AG08395 (cell line): ENCODE data around the gene FUCA2.

Source experiments
- DNase-seq: peaks from one replicate; pipeline ENCODE4 v3.0.0; 2012; ENCODE audit warnings: mixed read lengths, low spot score

The FUCA2 gene

GRCh38 chr6:143510991-143511891 is at the start of gene FUCA2:
Gene FUCA2, minus strand, starts transcription at chr6:143511720. Its CDS starts 86 bp downstream, at chr6:143511634.
- peak; percentile 88 for DNase-seq

GRCh38 chr6:143561105-143561704 is 49.7 kb upstream of the FUCA2 start:
- no peak for DNase-seq

DNA sequence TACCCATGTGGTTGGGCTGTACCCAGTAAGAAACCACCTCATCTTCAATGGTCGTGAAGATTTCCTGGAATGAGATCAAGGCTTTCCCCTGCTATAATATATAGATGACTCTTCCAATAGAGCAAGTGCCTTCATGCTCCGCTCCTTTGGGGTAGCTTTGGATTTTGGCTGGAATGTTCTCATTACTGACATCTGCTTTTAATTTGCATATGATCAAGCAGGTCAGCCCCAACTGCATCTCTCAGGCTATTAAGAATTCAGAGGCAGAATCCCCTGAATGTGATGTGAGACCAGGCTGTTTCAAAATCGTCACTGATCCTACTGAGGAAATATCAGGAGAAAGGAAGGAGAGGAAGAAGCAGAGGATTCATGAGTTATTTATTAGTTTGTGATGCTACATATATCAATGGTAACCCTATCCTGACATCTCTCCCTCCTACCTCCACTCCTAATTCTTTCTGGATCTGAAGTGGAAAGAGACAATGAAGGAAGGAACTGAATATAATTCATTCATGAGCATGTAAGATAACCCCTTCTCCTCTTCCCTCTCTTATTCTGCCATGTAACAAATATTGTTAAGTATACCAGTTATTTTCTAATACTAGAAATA is 47.6 kb upstream of the FUCA2 start:
- DNase-seq, result no peak

- peak; percentile 81 for DNase-seq
Measured at GRCh38 chr6:143556529-143556928, 45.0 kb upstream of the FUCA2 start.

DNA sequence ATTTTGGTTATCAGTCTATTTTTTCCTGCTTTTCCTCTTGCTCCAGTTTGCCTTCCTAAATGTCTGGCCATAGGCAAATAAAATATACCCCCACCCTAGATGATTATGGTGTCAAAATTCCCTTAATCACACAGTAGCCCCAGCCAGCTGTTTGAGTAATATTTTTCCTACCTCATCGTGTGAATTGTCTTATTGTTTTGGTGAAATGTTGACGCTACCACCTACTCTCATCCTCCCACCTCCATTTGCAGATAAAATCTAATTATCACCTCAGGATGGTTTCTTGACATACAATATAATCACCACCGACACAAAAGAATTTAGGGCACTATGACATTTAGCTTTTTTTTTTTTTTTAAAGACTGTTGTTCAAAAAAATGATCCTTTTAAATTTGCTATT is 44.1 kb upstream of the FUCA2 start:
- no peak for DNase-seq

GRCh38 chr6:143555071-143555492 is 43.6 kb upstream of the FUCA2 start:
- DNase-seq, result no peak

- DNase-seq, result no peak
Measured at GRCh38 chr6:143553337-143553736, 41.8 kb upstream of the FUCA2 start.

- no peak for DNase-seq
Measured at GRCh38 chr6:143549949-143550268, 38.4 kb upstream of the FUCA2 start.

- no peak for DNase-seq
Measured at GRCh38 chr6:143549221-143549948, 37.9 kb upstream of the FUCA2 start.

DNA sequence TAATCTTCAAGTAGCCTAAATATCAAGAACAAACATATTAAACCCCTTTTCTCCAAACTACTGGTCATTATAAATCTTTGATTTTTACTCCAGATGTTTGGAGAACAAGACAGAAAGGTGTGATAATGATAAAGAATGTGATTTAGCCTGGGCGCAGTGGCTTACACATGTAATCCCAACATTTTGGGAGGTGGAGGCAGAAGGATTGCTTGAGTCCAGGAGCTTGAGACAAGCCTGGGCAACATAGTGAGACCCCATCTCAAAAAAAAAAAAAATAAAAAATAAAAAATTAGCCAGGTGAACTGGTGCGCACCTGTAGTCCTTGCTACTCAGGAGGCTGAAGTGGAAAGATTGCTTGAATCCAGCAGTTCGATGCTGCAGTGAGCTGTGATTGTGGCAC is 35.1 kb upstream of the FUCA2 start:
- no peak for DNase-seq

- no peak for DNase-seq
Measured at GRCh38 chr6:143545976-143546547, 34.5 kb upstream of the FUCA2 start.

GRCh38 chr6:143545165-143545564 is 33.6 kb upstream of the FUCA2 start:
- DNase-seq, result no peak

GRCh38 chr6:143544011-143544696 is 32.6 kb upstream of the FUCA2 start:
- no peak for DNase-seq

GRCh38 chr6:143543435-143543834 is 31.9 kb upstream of the FUCA2 start:
- DNase-seq, result no peak

DNA sequence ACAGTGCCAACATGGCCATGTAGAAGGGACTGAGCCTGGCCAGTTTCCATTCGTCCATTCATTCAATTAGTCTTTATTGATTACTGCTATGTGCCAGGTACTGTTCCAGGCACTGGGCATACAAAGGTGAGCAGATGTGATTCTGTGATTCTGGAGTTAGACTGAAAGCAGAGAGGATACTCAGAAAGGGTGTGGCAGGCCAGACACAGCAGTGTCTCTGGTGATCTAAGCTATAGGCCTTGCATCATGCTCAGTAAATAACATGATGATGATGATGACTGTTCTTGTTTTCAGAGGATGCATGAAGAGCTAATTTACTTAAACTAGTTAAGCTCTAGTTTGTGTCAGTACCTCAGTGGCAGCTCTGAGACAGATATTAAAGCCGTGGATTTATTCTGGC is 31.4 kb upstream of the FUCA2 start:
- DNase-seq, result no peak

DNA sequence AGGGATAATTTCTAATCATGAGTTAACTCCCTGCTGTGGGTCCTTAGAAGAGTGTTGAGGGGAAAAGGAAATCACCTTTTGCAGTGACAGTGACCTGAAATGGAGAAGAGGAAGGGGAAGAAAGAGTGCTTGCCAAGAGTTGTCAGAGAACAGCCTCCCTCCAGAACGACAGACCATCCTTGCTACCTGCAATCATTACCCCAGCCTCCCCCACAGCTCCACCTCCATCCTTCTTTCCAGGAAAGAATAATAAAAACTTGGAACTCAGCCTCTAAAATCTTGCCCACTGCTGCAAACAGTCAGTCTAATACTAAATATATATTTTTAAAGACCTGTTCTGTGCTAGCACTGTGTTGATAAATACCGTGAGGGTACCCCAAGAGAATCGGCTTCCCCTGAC is 28.7 kb upstream of the FUCA2 start:
- no peak for DNase-seq

GRCh38 chr6:143539734-143540133 is 28.2 kb upstream of the FUCA2 start:
- no peak for DNase-seq

GRCh38 chr6:143539106-143539505 is 27.6 kb upstream of the FUCA2 start:
- DNase-seq, result no peak

DNA sequence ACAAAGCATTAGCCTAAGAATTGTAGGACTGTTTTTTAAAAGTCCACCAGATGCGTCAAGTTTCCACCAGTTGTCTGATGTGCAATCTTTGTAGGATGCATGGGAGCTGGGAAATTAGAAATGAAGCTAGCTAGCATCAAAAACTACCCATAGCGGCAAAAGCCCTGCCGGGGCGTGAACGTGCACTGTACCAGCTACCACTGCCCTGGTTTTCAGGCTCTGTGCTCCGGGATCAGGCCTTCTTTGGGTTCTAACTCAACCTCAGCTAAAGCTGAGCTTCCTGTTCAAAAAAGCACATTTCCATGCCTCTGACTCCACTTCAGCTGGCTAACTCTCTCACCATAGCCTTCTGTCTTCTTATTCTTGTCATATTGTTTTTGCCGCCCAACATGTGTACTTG is 26.9 kb upstream of the FUCA2 start:
- no peak for DNase-seq

GRCh38 chr6:143536866-143537691 is 25.6 kb upstream of the FUCA2 start:
- DNase-seq, result peak; percentile 50

DNA sequence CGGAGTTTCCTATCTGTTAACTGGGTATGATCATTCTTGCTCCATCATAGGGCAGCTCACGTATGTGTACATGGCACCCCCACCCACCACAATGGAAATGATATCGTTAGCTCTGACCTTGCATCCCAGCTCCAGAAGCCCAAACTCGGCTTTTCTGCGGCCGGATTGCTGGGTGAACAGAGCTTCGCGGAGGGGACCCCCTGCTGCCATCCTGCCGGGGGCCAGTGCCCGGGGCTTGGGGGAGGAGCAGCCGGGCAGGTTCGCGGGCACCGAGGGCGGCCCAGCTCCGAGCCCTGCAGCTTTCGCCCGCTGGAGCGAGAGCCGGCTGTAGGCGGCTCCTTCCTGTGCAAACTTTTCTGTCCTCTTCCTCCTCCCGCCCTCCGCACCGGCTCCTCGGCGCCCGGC is 24.9 kb upstream of the FUCA2 start:
- peak; percentile 57 for DNase-seq
